Kidney glomerular epithelial cell (primary cell): ENCODE measurements around the gene PDCD10.
A peak's percentile ranks its signal among the peaks of the same experiment; 100 is the strongest.

Experiments
- DNase-seq: peaks from one replicate; lab custom pipeline; 2025; lab: John Stamatoyannopoulos, UW

Gene PDCD10

DNA sequence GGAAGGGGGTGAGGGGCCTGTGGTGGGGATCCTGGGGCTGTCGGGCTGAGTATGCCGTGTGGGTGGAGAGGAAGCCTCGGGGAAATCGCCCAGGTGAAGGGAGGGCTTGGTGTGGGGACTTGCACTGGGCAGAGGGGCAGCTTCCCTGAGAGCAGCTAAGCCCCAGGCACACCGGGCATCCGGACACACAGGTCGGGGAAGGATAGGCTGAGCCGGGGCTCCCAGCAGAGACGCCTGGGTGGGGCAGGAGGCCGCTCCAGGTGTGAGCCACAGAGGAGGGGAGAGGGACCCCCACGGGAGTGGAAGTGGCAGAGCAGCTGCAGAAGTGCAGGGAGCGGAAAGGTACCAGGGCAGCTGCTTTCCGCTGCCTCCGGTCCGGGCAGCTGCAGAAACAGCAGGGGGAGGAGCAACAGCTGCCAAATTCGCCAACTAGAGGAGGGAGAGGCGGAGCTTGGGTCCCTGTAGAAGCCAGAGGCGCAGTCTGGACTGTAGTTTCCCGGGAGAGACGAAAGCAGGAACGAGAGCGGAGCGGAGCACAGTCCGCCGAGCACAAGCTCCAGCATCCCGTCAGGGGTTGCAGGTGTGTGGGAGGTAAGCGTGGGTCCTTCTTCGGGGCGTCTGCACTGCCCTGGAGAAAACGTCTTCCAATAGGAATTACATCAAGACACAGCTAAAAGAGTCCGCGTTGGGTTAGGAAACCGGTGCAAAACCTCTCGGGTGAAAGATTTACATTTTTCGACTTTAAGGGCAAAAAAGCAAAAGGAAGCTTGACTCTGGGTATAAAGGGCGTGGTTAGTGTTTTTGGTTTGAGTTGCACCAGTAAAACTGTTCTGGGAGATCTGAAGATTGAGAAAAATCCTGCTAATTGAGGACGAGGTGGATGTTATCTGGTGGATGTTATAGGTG lies 794 bp upstream of the PDCD10 start, which contains the start of gene SERPINI1:
SERPINI1 (plus strand) TSS at position 489 of the 906 bp plus-strand sequence. CDS start 53,408 bp downstream, outside the sequence.
- DNase-seq, result peak; percentile 91

- DNase-seq, result peak; percentile 32
These were observed 663 bp downstream of the PDCD10 start for GRCh38 chr3:167733961-167734497.

DNA sequence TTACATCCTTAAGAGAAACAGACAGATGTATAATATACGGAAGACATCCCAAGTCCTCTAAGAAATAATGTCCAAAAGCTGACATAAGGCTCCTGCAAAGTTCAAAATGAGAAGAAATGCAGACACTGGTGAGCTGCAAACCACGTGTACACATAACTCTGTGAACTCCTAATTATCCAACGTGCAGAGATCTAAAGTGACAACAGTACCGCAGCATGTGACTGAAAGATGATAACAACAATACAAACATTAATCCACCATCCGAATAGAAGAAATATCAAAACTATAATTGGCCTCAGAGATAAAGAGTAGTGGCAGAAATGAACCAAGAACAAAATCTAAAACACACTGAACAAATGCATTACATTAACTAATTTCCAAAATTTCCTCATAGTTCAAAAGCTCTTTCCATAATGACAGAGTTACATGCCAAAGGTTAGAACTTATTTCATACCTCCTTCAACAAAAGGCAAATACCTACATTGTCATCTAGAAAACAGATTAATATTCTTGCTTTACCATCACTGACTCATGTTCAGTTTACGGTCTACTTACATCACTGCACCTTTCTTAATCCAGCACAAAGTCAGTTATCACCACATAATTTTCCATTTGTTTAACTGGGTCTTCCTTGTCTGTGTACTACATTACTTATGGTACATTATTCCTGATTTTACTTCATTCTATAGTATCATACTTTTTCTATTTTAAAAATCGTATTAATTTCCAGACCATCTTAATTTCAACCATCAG lies 2.2 kb downstream of the PDCD10 start:
- DNase-seq, result no peak

GRCh38 chr3:167731393-167731792 lies 3.3 kb downstream of the PDCD10 start:
- no peak for DNase-seq

GRCh38 chr3:167729591-167729990 lies 5.1 kb downstream of the PDCD10 start:
- no peak for DNase-seq

- no peak for DNase-seq
These were observed 5.9 kb downstream of the PDCD10 start for GRCh38 chr3:167728632-167729323.

- no peak for DNase-seq
These were observed 6.5 kb downstream of the PDCD10 start for GRCh38 chr3:167728176-167728575.

DNA sequence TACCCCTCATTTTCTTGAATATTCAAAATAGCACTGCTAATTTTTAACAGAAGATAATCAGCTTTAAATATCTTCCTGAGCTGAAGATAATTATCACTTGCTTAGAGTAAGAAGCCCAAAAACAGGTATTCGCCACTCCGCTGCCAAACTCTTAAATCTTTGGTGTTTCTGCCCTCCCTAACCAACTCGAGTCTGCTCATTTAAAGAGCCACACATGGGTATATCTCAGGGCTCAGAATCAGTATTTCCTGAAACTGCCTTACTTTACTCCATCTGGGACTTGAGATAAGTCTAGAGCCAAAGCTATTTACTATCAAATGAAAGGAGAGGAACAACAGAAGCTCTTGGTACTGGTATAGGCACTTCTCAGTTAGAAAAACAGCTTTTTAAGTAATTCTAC lies 10.8 kb downstream of the PDCD10 start:
- no peak for DNase-seq

DNA sequence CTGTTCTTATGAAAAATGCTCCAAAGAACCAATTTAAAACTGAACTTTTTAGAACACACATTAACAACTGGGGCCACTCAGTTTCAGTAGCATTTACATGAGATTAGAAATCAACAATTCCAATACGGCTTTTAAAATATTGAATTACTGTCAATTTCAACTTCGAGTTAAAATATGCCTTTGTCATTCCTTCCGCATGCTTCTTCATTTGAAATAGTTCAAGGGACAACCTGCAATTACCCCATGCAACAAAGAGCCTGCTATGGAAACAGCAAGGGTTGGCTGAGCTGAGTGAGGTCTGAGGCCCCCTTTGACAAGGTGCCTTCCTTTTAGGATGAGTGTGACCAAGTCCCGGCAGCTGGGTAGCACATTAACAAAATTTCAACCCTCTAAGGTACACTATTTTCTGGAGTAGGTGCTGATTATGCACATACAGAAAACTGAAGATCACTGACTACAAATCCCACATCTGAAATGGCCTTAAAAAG lies 11.6 kb downstream of the PDCD10 start:
- DNase-seq, result no peak

GRCh38 chr3:167718582-167718981 lies 16.1 kb downstream of the PDCD10 start:
- DNase-seq, result no peak

- no peak for DNase-seq
These were observed 17.8 kb downstream of the PDCD10 start for GRCh38 chr3:167716920-167717319.

DNA sequence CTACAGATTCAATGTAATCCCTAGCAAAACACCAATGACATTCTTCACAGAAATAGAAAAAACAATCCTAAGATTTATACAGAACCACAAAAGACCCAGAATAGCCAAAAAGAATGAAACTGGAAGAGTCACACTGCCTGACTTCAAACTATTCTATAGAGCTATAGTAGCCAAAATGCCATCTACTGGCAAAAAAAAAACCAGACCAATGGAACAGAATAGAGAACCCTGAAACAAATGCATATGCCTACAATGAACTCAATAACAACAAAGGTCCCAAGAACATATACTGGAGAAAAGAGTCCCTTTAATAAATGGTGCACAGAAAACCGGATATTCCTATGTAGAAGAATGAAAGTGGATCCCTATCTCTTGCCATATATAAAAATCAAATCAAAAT lies 19.8 kb downstream of the PDCD10 start:
- DNase-seq, result no peak

GRCh38 chr3:167712445-167712844 lies 22.2 kb downstream of the PDCD10 start:
- no peak for DNase-seq

DNA sequence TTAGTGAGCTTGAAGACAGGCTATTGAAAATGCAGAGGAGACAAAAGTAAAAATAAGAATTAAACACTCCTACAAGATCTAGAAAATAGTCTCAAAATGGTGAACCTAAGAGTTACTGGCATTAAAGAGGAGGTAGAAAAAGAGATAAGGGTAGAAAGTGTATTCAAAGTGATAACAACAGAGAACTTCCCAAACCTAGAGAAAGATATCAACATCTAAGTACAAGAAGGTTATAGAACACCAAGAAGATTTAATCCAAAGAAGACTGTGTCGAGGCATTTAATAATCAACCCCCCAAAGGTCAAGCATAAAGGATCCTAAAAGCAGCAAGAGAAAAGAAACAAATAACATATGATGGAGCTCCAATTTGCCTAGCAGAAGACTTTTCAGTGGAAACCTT lies 23.3 kb downstream of the PDCD10 start:
- no peak for DNase-seq

DNA sequence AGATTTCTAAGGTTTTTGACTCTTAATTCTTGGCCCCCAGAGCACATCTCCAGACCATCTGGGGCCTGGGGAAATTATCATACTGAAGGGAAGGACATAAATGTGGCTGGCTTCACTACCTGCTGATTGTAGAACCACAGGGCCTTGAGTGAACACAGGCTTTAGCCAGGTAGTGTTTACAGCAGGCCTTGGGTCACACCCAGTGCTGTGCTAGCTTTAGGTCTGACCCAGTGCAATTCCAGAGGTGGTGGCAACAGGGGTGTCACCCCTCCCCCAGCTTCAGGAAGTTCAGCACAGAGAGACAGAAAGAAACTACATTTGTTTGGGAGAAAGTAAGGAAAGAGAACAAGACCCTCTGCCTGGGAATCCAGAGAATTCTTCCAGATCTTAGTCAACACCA lies 24.1 kb downstream of the PDCD10 start:
- no peak for DNase-seq

- no peak for DNase-seq
These were observed 25.0 kb downstream of the PDCD10 start for GRCh38 chr3:167709690-167710089.

DNA sequence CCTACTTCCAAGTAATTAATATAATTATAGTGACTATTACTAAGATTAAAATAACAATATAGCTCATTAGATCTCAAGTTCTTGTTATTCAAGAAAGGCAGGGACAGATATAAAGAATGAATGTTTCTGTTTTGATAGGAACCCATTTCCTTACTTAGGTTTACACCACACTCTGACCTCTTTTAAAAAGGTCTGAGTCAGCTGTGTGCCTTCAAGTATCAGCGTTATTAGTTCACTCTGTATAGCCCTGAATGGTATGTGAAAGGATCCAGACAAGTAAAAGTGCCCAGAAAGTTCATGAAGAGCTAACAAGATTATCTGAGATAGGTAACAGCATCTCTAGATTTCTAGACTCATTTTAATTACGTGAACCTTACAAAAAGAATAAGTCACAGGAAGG lies 28.9 kb downstream of the PDCD10 start:
- peak; percentile 50 for DNase-seq

- DNase-seq, result no peak
These were observed 33.8 kb downstream of the PDCD10 start for GRCh38 chr3:167700926-167701325.

DNA sequence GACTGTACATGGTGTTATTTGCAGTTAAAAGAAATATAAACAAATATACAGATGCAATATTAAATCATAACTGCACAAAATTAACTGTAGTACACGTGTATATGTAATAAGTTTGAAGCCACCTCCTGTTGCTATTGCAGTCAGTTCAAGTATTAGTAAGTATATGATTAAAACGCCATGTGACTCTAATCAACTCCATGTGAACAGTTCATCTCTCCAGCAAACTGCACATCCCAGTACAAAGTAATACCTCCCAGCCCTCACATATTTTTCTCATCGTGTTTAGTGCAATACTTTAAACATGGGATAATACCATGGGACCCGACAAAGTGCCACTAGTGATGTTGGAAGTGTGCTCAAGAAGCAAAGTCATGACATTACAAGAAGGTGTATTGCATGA lies 34.6 kb downstream of the PDCD10 start:
- DNase-seq, result no peak

GRCh38 chr3:167694121-167694520 lies 40.6 kb downstream of the PDCD10 start:
- DNase-seq, result no peak

- no peak for DNase-seq
These were observed 43.3 kb downstream of the PDCD10 start for GRCh38 chr3:167691366-167691765.

GRCh38 chr3:167684388-167684993 lies 50.2 kb downstream of the PDCD10 start:
- DNase-seq, result peak; percentile 45
